ENCODE data around the gene CST9.
A peak's percentile ranks its signal among the peaks of the same experiment; 100 is the strongest.

DNA sequence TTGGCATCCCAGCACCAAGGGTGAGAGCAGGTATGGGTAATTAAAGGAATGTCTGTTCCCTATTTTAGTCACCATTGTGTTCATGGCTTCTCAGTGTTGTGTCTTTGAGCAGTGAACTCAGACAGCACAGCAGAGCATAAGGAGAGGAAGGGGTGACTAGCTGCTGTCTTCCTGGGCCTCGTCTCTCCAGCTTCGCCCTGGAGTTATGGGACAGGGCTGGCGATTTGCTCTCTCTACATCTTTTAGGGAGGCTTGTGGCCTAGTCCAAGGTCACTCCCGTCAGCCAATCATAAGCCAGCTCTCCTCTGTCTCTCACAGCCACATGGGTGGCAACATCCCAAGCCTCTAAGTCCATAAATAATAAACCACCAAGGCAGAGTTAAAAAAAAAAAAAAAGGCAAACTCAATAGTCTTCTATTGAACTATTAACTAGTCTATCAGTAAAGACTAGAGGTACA, 24.7 kb upstream of the CST9 start:
- TF ChIP-seq TCF7 (IDR thresholded peaks at IDR 0.05; ENCODE audit: low read depth) (no peak), FOSL1 (CRISPR knock-in tag; IDR thresholded peaks at IDR 0.05; ENCODE audit: borderline replicate concordance) (no peak), POLR2A (IDR thresholded peaks at IDR 0.05; ENCODE audit: insufficient read depth in 1 of 2, low read depth in 2 of 2, low read length in 2 of 2) (peak in 1 of 2 experiments; percentile 13), CBFB (CRISPR knock-in tag; IDR thresholded peaks at IDR 0.05) (no peak), NR2F1 (CRISPR knock-in tag; IDR thresholded peaks at IDR 0.05) (no peak), CBX1 (IDR thresholded peaks at IDR 0.05; ENCODE audit: low read depth) (no peak)
- TF ChIP-seq, protein P1, sequence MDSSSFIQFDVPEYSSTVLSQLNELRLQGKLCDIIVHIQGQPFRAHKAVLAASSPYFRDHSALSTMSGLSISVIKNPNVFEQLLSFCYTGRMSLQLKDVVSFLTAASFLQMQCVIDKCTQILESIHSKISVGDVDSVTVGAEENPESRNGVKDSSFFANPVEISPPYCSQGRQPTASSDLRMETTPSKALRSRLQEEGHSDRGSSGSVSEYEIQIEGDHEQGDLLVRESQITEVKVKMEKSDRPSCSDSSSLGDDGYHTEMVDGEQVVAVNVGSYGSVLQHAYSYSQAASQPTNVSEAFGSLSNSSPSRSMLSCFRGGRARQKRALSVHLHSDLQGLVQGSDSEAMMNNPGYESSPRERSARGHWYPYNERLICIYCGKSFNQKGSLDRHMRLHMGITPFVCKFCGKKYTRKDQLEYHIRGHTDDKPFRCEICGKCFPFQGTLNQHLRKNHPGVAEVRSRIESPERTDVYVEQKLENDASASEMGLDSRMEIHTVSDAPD (CRISPR knock-in tag; IDR thresholded peaks at IDR 0.05), result no peak
- TF ChIP-seq, protein P2, sequence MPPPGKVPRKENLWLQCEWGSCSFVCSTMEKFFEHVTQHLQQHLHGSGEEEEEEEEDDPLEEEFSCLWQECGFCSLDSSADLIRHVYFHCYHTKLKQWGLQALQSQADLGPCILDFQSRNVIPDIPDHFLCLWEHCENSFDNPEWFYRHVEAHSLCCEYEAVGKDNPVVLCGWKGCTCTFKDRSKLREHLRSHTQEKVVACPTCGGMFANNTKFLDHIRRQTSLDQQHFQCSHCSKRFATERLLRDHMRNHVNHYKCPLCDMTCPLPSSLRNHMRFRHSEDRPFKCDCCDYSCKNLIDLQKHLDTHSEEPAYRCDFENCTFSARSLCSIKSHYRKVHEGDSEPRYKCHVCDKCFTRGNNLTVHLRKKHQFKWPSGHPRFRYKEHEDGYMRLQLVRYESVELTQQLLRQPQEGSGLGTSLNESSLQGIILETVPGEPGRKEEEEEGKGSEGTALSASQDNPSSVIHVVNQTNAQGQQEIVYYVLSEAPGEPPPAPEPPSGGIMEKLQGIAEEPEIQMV (CRISPR knock-in tag; IDR thresholded peaks at IDR 0.05; ENCODE audit: low read depth), result no peak
- TF ChIP-seq, protein P3, sequence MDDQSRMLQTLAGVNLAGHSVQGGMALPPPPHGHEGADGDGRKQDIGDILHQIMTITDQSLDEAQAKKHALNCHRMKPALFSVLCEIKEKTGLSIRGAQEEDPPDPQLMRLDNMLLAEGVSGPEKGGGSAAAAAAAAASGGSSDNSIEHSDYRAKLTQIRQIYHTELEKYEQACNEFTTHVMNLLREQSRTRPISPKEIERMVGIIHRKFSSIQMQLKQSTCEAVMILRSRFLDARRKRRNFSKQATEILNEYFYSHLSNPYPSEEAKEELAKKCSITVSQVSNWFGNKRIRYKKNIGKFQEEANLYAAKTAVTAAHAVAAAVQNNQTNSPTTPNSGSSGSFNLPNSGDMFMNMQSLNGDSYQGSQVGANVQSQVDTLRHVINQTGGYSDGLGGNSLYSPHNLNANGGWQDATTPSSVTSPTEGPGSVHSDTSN (CRISPR knock-in tag; IDR thresholded peaks at IDR 0.05; ENCODE audit: borderline replicate concordance), result no peak

Measured in HepG2 (cell line).